Fibroblast of pulmonary artery (primary cell): ENCODE results near the gene DOP1A.

Experiments
- DNase-seq: peaks from one replicate; pipeline ENCODE4 v3.0.0-alpha.2; 2010; ENCODE audit warnings: low read depth
- H3K4me3 ChIP-seq: replicated peaks from 2 replicates; pipeline ENCODE4 v1.5.1; 2011; ENCODE audit warnings: low read depth, mild to moderate bottlenecking, control low read depth, low read length, moderate library complexity
- TF ChIP-seq, protein P1 (sequence below): IDR thresholded peaks from 2 replicates; pipeline ENCODE4 v1.5.1; 2011; ENCODE audit warnings: mild to moderate bottlenecking, control low read depth, low read length, inconsistent platforms; ENCODE audit errors: missing control alignments

Gene DOP1A

DNA sequence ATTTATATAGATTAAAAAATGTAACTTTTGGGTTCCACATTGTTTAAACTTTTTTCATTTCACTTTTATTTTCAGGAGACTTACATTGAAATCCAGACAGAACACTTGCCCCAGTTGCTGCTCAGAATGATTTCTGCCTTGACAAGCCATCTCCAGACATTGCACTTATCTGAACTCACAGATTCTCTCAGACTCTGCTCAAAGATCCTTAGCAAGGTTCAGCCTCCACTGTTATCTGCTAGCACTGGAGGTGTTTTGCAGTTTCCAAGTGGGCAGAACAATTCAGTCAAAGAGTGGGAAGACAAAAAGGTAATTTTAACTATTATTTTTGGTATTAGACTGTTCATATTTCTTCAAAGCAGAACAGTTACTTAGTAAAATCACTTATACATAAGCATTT is 58.0 kb downstream of the DOP1A start:
- TF ChIP-seq, protein P1, sequence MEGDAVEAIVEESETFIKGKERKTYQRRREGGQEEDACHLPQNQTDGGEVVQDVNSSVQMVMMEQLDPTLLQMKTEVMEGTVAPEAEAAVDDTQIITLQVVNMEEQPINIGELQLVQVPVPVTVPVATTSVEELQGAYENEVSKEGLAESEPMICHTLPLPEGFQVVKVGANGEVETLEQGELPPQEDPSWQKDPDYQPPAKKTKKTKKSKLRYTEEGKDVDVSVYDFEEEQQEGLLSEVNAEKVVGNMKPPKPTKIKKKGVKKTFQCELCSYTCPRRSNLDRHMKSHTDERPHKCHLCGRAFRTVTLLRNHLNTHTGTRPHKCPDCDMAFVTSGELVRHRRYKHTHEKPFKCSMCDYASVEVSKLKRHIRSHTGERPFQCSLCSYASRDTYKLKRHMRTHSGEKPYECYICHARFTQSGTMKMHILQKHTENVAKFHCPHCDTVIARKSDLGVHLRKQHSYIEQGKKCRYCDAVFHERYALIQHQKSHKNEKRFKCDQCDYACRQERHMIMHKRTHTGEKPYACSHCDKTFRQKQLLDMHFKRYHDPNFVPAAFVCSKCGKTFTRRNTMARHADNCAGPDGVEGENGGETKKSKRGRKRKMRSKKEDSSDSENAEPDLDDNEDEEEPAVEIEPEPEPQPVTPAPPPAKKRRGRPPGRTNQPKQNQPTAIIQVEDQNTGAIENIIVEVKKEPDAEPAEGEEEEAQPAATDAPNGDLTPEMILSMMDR: no peak
- DNase-seq: no peak
- no peak overlapping the region for H3K4me3 ChIP-seq

DNA sequence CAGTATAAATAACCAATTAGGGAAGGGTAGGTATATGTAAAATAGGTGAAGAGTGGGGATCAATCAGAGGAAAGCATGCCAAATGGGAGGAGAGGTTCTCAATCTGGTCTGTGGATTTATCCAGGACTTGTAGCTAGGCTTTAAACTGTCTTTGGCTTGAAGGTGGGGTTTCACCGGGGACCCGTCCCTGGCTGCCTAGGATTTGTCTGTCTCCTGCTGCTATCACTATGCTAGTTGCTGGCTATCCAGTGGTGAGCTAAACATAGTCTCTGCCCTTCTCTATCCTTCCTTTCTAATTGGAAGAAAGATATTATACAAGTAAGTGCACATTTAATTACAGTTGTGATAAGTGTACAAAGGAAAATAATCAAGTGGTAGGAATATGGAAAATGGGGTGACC is 58.8 kb downstream of the DOP1A start:
- DNase-seq: no peak
- no peak overlapping the region for H3K4me3 ChIP-seq
- TF ChIP-seq, protein P1: no peak

DNA sequence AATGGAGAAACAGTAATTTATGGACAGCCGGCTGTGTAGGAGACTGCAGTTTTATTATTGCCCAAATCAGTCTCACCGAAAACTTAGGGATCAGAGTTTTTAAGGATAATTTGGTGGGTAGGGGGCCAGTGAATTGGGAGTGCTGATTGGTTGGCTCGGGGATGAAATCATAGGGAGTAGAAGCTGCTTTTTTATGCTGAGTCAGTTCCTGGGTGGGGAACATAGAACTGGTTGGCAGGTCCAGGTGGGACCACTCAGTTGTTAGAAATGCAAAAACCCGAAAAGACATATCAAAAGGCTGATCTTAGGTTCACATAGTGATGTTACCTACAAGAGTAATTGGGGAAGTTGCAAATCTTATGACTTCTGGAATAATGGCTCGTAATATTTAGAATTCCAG is 59.3 kb downstream of the DOP1A start:
- no peak overlapping the region for H3K4me3 ChIP-seq
- TF ChIP-seq, protein P1: no peak
- no peak for DNase-seq

DNA sequence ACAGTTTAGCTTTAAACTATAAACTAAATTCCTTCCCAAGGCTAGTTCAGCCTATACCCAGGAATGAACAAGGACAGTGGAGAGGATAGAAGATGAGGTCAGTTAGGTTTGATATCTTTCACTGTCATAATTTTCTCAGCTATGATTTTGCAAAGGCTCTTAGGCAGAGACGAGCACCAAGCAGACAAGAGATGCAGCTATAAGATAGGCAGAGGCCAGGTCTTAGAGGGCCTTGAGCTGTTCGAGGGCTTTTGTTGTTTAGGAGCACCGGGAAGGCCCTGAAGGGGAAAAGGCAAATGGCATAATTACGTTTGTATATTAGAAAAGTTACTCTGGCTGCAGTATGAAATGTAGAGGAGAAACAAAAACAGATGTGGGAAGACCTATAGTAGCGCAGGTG is 59.8 kb downstream of the DOP1A start:
- no peak overlapping the region for H3K4me3 ChIP-seq
- no peak for DNase-seq
- TF ChIP-seq, protein P1: no peak

DNA sequence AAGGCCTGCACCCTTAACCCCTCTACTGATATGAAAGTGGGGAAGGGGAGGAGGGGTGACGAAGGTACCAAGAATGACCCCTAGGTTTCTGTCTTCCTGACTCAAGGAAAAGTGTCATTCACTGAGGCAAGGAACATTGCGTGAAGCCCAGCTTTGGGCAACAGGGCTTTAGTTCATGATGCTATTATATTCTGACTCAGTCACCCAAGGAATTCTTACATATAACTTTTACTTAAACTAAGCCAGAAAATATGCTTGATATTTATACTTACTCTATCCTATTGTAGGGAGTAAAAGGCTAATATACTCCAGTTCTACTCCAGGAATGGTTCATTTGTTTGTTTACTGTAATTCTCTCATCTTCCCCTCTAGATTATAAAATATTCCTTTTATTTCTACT is 60.5 kb downstream of the DOP1A start:
- no peak for DNase-seq
- TF ChIP-seq, protein P1: no peak
- no peak overlapping the region for H3K4me3 ChIP-seq

DNA sequence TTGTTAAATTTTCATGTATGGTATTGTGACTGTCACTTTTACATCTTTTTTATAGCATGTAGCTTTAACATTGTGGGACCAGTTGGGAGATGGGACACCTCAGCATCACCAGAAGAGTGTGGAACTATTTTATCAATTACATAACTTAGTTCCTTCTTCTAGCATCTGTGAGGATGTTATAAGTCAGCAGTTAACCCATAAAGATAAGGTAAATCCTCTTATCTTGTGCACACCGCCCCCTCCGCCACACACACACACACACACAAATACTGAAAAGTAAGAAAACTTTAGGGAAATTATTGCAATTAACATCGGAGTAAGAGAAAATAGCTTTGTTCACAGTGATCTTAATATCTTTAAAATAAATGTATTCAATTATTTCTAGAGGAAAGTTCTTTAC is 64.7 kb downstream of the DOP1A start:
- TF ChIP-seq, protein P1: no peak
- no peak overlapping the region for H3K4me3 ChIP-seq
- DNase-seq: no peak

DNA sequence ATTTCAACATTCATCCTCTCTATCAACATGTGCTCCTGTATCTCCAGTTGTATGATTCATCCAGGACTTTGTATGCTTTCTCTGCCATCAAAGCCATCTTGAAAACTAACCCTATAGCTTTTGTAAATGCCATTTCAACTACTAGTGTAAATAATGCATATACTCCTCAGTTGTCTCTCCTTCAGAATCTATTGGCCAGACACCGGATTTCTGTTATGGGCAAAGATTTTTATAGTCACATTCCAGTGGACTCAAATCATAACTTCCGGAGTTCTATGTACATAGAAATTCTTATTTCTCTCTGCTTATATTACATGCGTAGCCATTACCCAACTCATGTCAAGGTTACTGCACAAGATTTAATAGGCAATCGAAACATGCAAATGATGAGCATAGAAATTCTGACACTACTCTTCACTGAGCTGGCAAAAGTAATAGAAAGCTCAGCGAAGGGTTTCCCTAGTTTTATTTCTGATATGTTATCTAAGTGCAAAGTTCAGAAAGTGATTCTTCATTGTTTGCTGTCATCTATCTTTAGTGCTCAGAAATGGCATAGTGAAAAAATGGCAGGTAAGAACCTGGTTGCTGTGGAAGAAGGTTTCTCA is 70.7 kb downstream of the DOP1A start:
- no peak overlapping the region for H3K4me3 ChIP-seq
- DNase-seq: no peak
- TF ChIP-seq, protein P1: no peak
